SK-N-SH (cell line): ENCODE data around the gene RADIL. TPM values are rescaled to one million over a fixed set of nuclear protein-coding genes. Genes with fewer than 3 reads are reported as not detected.

ENCODE experiments used
- CTCF ChIA-PET: fragments of 300-600, 350-600 bp; formaldehyde crosslinking; extraction: SDS; loops from one replicate; lab custom pipeline; 2021; lab: Yijun Ruan, JAX
- POLR2A ChIA-PET: fragments of 350-600 bp; sonication (Branson Sonifier 250); formaldehyde crosslinking; extraction: SDS; loops from one replicate; lab custom pipeline; 2020; ENCODE audit warnings: antibody characterized with exemption, inconsistent platforms; lab: Yijun Ruan, JAX
- DNase-seq: peaks from one replicate; pipeline ENCODE4 v3.0.0; 2012
- H2AFZ ChIP-seq: fragments of 200-600 bp; sonication (generic); 2 replicates; pipeline ENCODE4 v1.8.1; 2016; ENCODE audit warnings: antibody characterized with exemption, mild to moderate bottlenecking, low read depth
- H3F3A ChIP-seq: fragments of 200-600 bp; sonication (generic); replicated peaks from 2 replicates; pipeline ENCODE3; 2016; ENCODE audit warnings: antibody characterized with exemption, mild to moderate bottlenecking; ENCODE audit not compliant: insufficient read depth
- H3K27ac ChIP-seq, 2 experiments: fragments of 200-500 bp in 1 of 2; fragments of 200-600 bp in 1 of 2; sonication (Bioruptor generic) in 1 of 2; sonication (generic), shearing (Covaris generic) in 1 of 2; 2 replicates each; pipeline versions ENCODE4 v1.5.1 to v1.6.1; 2014 to 2016; ENCODE audit warnings: low read depth in 2 of 2, inconsistent platforms in 1 of 2, low read length in 1 of 2, mild to moderate bottlenecking in 1 of 2, mixed read lengths in 1 of 2
- H3K27me3 ChIP-seq: fragments of 200-600 bp; sonication (generic), shearing (Covaris generic); 2 replicates; pipeline ENCODE4 v1.6.1; 2016; ENCODE audit warnings: mixed run types; ENCODE audit not compliant: insufficient read depth
- H3K36me3 ChIP-seq, 2 experiments: fragments of 200-500 bp in 1 of 2; fragments of 200-600 bp in 1 of 2; sonication (Bioruptor generic) in 1 of 2; sonication (generic) in 1 of 2; replicated peaks in 1 of 2; 2 replicates each; pipeline versions ENCODE3 to v1.5.1; 2014 to 2016; ENCODE audit warnings: low read length in 1 of 2, mild to moderate bottlenecking in 1 of 2; ENCODE audit not compliant: insufficient read depth in 2 of 2, control insufficient read depth in 1 of 2
- H3K4me1 ChIP-seq, 2 experiments: fragments of 200-500 bp in 1 of 2; fragments of 200-600 bp in 1 of 2; sonication (Bioruptor generic) in 1 of 2; sonication (generic), shearing (Covaris generic) in 1 of 2; 2 replicates each; pipeline versions ENCODE4 v1.5.1 to v1.6.1; 2014 to 2016; ENCODE audit warnings: low read depth in 1 of 2, low read length in 1 of 2, mixed run types in 1 of 2; ENCODE audit not compliant: insufficient read depth in 2 of 2, control insufficient read depth in 1 of 2
- H3K4me2 ChIP-seq: fragments of 200-600 bp; sonication (generic), shearing (Covaris generic); 2 replicates; pipeline ENCODE4 v1.6.1; 2017; ENCODE audit warnings: mixed run types
- H3K4me3 ChIP-seq, 2 experiments: fragments of 200-500 bp in 1 of 2; fragments of 200-600 bp in 1 of 2; sonication (Bioruptor generic) in 1 of 2; sonication (generic), shearing (Covaris generic) in 1 of 2; 2 replicates each; pipeline versions ENCODE4 v1.5.1 to v1.8.1; 2014 to 2016; ENCODE audit warnings: low read depth in 2 of 2, inconsistent platforms in 1 of 2, low read length in 1 of 2, mild to moderate bottlenecking in 1 of 2, mixed read lengths in 1 of 2, moderate library complexity in 1 of 2
- H3K79me2 ChIP-seq: fragments of 200-600 bp; sonication (generic); 2 replicates; pipeline ENCODE4 v1.8.1; 2017; ENCODE audit warnings: mild to moderate bottlenecking; ENCODE audit not compliant: insufficient read depth
- H3K9ac ChIP-seq: fragments of 200-600 bp; sonication (generic); 2 replicates; pipeline ENCODE4 v1.6.1; 2017; ENCODE audit warnings: mixed run types
- H3K9me2 ChIP-seq: fragments of 200-600 bp; sonication (generic); 2 replicates; pipeline ENCODE4 v1.6.1; 2017; ENCODE audit warnings: mixed run types
- H3K9me3 ChIP-seq: fragments of 200-600 bp; sonication (generic); 2 replicates; pipeline ENCODE4 v1.6.1; 2017; ENCODE audit warnings: mixed run types, mild to moderate bottlenecking, moderate library complexity
- H4K20me1 ChIP-seq: fragments of 200-600 bp; sonication (generic); 2 replicates; pipeline ENCODE4 v1.6.1; 2017; ENCODE audit warnings: mild to moderate bottlenecking, mixed run types; ENCODE audit not compliant: insufficient read depth
- CTCF ChIP-seq: fragments of 200-600 bp; sonication (generic); IDR thresholded peaks from 2 replicates; pipeline ENCODE4 v1.6.1; 2017; ENCODE audit warnings: antibody characterized with exemption, mild to moderate bottlenecking, moderate library complexity
- FOXJ3 ChIP-seq: sonication (generic); formaldehyde crosslinking; IDR thresholded peaks from 2 replicates; pipeline ENCODE4 v1.5.1; 2020; ENCODE audit warnings: mild to moderate bottlenecking, missing genetic modification reagents
- GATA2 ChIP-seq: sonication (generic); formaldehyde crosslinking; IDR thresholded peaks from 2 replicates; pipeline ENCODE4 v1.5.0; 2020; ENCODE audit warnings: mild to moderate bottlenecking, missing genetic modification reagents
- IRF3 ChIP-seq: fragments of 150-350 bp; IDR thresholded peaks from 2 replicates; pipeline ENCODE4 v1.6.1; 2016; ENCODE audit warnings: mild to moderate bottlenecking, low read depth, low read length
- JUND ChIP-seq: IDR thresholded peaks from 2 replicates; pipeline ENCODE4 v1.4.0; 2012
- MXI1 ChIP-seq: IDR thresholded peaks from 2 replicates; pipeline ENCODE4 v1.6.1; 2012; ENCODE audit warnings: mild to moderate bottlenecking, low read depth, low read length, improper control_type of control experiment
- NFIC ChIP-seq: IDR thresholded peaks from 2 replicates; pipeline ENCODE4 v1.4.0; 2012; ENCODE audit warnings: borderline replicate concordance
- NRF1 ChIP-seq: IDR thresholded peaks from 2 replicates; pipeline ENCODE4 v1.6.1; 2012; ENCODE audit warnings: low read depth, mild to moderate bottlenecking, low read length
- POLR2AphosphoS5 ChIP-seq: IDR thresholded peaks from 2 replicates; pipeline ENCODE4 v1.6.1; 2012; ENCODE audit warnings: low read depth, low read length
- RCOR1 ChIP-seq: fragments of 150-350 bp; IDR thresholded peaks from 2 replicates; pipeline ENCODE4 v1.6.1; 2017; ENCODE audit warnings: antibody characterized with exemption, low read length
- REST ChIP-seq: IDR thresholded peaks from 2 replicates; pipeline ENCODE4 v1.6.1; 2012; ENCODE audit warnings: mild to moderate bottlenecking, low read depth, low read length, moderate library complexity
- RXRA ChIP-seq: IDR thresholded peaks from 2 replicates; pipeline ENCODE4 v1.4.0; 2012; ENCODE audit warnings: low read depth, mild to moderate bottlenecking, borderline replicate concordance
- TAF1 ChIP-seq: IDR thresholded peaks from 2 replicates; pipeline ENCODE4 v1.6.1; 2012; ENCODE audit warnings: low read depth, mild to moderate bottlenecking, low read length, moderate library complexity, borderline replicate concordance
- TCF12 ChIP-seq: IDR thresholded peaks from 2 replicates; pipeline ENCODE4 v1.4.0; 2012
- YY1 ChIP-seq: IDR thresholded peaks from 2 replicates; pipeline ENCODE4 v1.4.0; 2012; ENCODE audit warnings: low read depth, mild to moderate bottlenecking
- WGBS: methylation state at CpG from one replicate; pipeline ENCODE4 v1.1.6; 2017; ENCODE audit warnings: low lambda C conversion rate; 5-methylcytosine and 5-hydroxymethylcytosine counted together
- polyA plus RNA-seq, 3 experiments: library from polyadenylated mRNA; depleted of rRNA; stranded (reverse); fragments of >200 nt; gene quantifications; 2 replicates each; pipeline ENCODE4 v1.2.3, GENCODE V29; 2012
- TF ChIP-seq, protein P1 (sequence below): IDR thresholded peaks from 2 replicates; pipeline ENCODE4 v1.4.0; 2012; ENCODE audit warnings: low read depth, borderline replicate concordance

The RADIL gene
- polyA plus RNA-seq, 1 of the 3 experiments (the other 2 are of a cell fraction): 4.3 TPM

DNA sequence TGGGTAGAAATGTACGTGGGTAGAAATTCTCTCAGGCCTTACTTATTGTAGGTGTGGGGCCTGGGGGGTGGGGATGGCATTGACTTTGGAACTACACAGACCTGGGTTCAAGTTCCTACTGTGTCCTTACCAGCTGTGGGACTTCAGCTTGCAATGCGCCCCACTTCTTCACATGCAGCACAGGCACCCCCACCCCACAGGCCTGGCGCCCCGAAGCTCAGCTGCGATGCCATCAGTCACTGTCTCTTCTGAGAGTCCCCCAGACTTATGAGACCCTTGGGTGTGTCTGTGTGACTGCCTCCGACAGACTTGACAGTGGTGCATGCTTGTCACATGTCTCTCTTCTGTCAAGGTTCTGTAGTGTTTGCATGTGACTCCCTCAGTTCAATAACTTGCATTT is 111.2 kb downstream of the RADIL start (continued):
- TF ChIP-seq REST: no peak
- TF ChIP-seq TCF12: no peak
- TF ChIP-seq NRF1: no peak
- TF ChIP-seq POLR2AphosphoS5: no peak

GRCh38 chr7:4771737-4772136 is 111.8 kb downstream of the RADIL start:
- Histone ChIP-seq H3K4me3 (no peak overlapping the region), H4K20me1 (no peaks in the 10 kb centered on the region), H2AFZ (no peak overlapping the region), H3K36me3 (peaks cover 0 to 10% of the 10 kb centered on the region in 2 experiments), H3K9ac (no peak overlapping the region), H3K4me1 (peaks cover 6 to 17% of the 10 kb centered on the region in 2 experiments; a peak in 1 of 4 replicates), H3F3A (peaks cover 3% of the 10 kb centered on the region), H3K4me2 (no peak overlapping the region), H3K27ac (no peak overlapping the region), H3K9me2 (no peaks in the 10 kb centered on the region), H3K27me3 (no peaks in the 10 kb centered on the region), H3K9me3 (no peaks in the 10 kb centered on the region), H3K79me2 (peaks cover 16% of the 10 kb centered on the region)
- WGBS: 93% methylated on average over 5 of the region's 9 CpGs
- POLR2A ChIA-PET: no interaction called here
- CTCF ChIA-PET: interaction anchor here (1.1 kb wide), 1 partner anchor 18 kb away, joined by 3 read pairs; no protein-coding TSS in a partner anchor
- TF ChIP-seq NFIC (no peak), TAF1 (no peak), FOXJ3 (CRISPR knock-in tag) (no peak), CTCF (no peak), JUND (no peak), NRF1 (no peak), TCF12 (no peak), YY1 (no peak), RCOR1 (no peak), RXRA (no peak), MXI1 (no peak), IRF3 (no peak), GATA2 (CRISPR knock-in tag) (no peak)
- TF ChIP-seq, protein P1, sequence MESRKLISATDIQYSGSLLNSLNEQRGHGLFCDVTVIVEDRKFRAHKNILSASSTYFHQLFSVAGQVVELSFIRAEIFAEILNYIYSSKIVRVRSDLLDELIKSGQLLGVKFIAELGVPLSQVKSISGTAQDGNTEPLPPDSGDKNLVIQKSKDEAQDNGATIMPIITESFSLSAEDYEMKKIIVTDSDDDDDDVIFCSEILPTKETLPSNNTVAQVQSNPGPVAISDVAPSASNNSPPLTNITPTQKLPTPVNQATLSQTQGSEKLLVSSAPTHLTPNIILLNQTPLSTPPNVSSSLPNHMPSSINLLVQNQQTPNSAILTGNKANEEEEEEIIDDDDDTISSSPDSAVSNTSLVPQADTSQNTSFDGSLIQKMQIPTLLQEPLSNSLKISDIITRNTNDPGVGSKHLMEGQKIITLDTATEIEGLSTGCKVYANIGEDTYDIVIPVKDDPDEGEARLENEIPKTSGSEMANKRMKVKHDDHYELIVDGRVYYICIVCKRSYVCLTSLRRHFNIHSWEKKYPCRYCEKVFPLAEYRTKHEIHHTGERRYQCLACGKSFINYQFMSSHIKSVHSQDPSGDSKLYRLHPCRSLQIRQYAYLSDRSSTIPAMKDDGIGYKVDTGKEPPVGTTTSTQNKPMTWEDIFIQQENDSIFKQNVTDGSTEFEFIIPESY: no peak
- DNase-seq: no peak
